Psoas muscle (tissue), 8 donors: ENCODE measurements around the gene BRD3. TPM values are rescaled to one million over a fixed set of nuclear protein-coding genes. Genes with fewer than 3 reads are reported as not detected.

Experiments used
- ATAC-seq, 4 donors: fragments of 200-7000 bp; cut with Tn5 transposase; one replicate each; pipeline ENCODE4 v1.9.1; 2020; ENCODE audit warnings: moderate library complexity in 3 of 4, mild to moderate bottlenecking in 2 of 4
- DNase-seq, 2 donors: peaks; one replicate each; pipeline ENCODE4 v3.0.0-alpha.2; 2020
- H3K27ac ChIP-seq: fragments of 200-600 bp; one replicate; pipeline ENCODE4 v1.8.0; 2022
- H3K27me3 ChIP-seq, 3 donors: fragments of 200-600 bp in 1 of 3; one replicate each; pipeline versions ENCODE4 v1.6.1 to v1.8.0; 2013 to 2022; ENCODE audit warnings: low read length in 2 of 3, mild to moderate bottlenecking in 2 of 3, moderate library complexity in 1 of 3; ENCODE audit not compliant: insufficient read depth in 3 of 3
- H3K36me3 ChIP-seq, 2 donors: fragments of 200-600 bp in 1 of 2; one replicate each; pipeline versions ENCODE4 v1.6.1 to v1.8.0; 2013 to 2022; ENCODE audit warnings: low read depth in 1 of 2, mild to moderate bottlenecking in 1 of 2, moderate library complexity in 1 of 2; ENCODE audit not compliant: insufficient read depth in 1 of 2
- H3K4me1 ChIP-seq: fragments of 200-600 bp; one replicate; pipeline ENCODE4 v1.8.0; 2022
- H3K4me3 ChIP-seq: fragments of 200-600 bp; one replicate; pipeline ENCODE4 v1.8.0; 2022; ENCODE audit warnings: mild to moderate bottlenecking
- H3K9me3 ChIP-seq: fragments of 200-600 bp; one replicate; pipeline ENCODE4 v1.8.0; 2022
- CTCF ChIP-seq: fragments of 200-600 bp; IDR thresholded peaks from one replicate; pipeline ENCODE4 v1.8.0; 2022; ENCODE audit warnings: antibody characterized with exemption
- WGBS, 3 donors: extraction: QIAGEN DNeasy Blood & Tissue Kit; methylation state at CpG; one replicate each; pipeline versions ENCODE4 v1.1.6 to v1.1.7; 2013; 5-methylcytosine and 5-hydroxymethylcytosine counted together
- intact Hi-C, 2 donors: fragments of 100-400 bp; cut with DNase I; formaldehyde crosslinking; loops; one replicate each; pipeline versions ENCODE4 v1.11.0 to v1.14.2; 2022
- polyA plus RNA-seq, 3 donors: library from polyadenylated mRNA; stranded (reverse); fragments of 200-250 nt; gene quantifications; one replicate each; pipeline ENCODE4 v1.2.3, GENCODE V29; 2013
- total RNA-seq, 4 donors: library from RNA; stranded (reverse); fragmentation: NEBNext Ultra II Directional in 2 of 4; extraction: Animal tissue kit (Norgen Biotek cat#: 25700) in 2 of 4; gene quantifications; one replicate each; pipeline versions ENCODE4 v1.2.1 to v1.2.4, GENCODE V29; 2021 to 2023
- donor health status: healthy with polysubstance abuse.
- donor health status: DM: no; HTN: no; CAD: no; lungs with moderate emphysema.
- donor health status: Bipolar disorder and iron deficiency.
- donor health status: healthy.
- donor health status: DM: yes; HTN: yes; CAD: no.
- donor health status: DM: no; HTN: no; CAD: no.
- donor health status: DM: no; HTN: no; CAD: no.
- donor health status: DM: yes; HTN: yes; CAD: no.

BRD3 gene
- total and polyA plus RNA-seq, 7 donors: 7.5 to 28.2 (median 21.7) TPM

- Histone ChIP-seq H3K27me3 (peaks cover 0 to 65% (median 6%) of the 10 kb centered on the region in 3 donors), H3K4me3 (peak overlapping the region; percentile 64), H3K9me3 (no peaks in the 10 kb centered on the region), H3K36me3 (no peaks in the 10 kb centered on the region), H3K27ac (peak overlapping the region; percentile 63), H3K4me1 (peaks cover 4% of the 10 kb centered on the region)
- ATAC-seq (peak; percentile 52 to 83 (median 74)), DNase-seq (peak; percentile 88 to 89)
- WGBS, 3 donors: 0 to 3% (median 1%) methylated on average over 51 to 74 of the region's 74 CpGs
- TF ChIP-seq CTCF: peak; percentile 11
- intact Hi-C loops: loop anchor here in 1 of 2 donors (5.0 kb wide), 1 partner anchor 109 kb away; no protein-coding TSS in a partner anchor
Measured at GRCh38 chr9:133992780-133993634, 74.8 kb downstream of the BRD3 start.

GRCh38 chr9:133991964-133992779, 75.7 kb downstream of the BRD3 start, which contains the start of gene VAV2:
Gene VAV2 (minus strand): TSS chr9:133992324. CDS start chr9:133992278, 46 bp downstream.
- Histone ChIP-seq H3K27ac (peak within 1 kb of the TSS; percentile 63), H3K27me3 (peaks cover 0 to 65% (median 8%) of the 10 kb centered on the region in 3 donors), H3K4me1 (peaks cover 4% of the 10 kb centered on the region), H3K36me3 (no peaks in the 10 kb centered on the region), H3K4me3 (peak within 1 kb of the TSS; percentile 64), H3K9me3 (no peaks in the 10 kb centered on the region)
- no peak for TF ChIP-seq CTCF
- DNase-seq (peak; percentile 70 to 72), ATAC-seq (peak in 1 of 4 donors; percentile 16)
- 0% methylated on average over 48 to 123 of the region's 124 CpGs for WGBS, 3 donors
- intact Hi-C loops: loop anchor here in 1 of 2 donors (5.0 kb wide), 1 partner anchor 110 kb away; no protein-coding TSS in a partner anchor

GRCh38 chr9:133991214-133991921, 76.5 kb downstream of the BRD3 start:
- H3K27me3 ChIP-seq: peaks cover 0 to 57% (median 8%) of the 10 kb centered on the region in 3 donors
- ATAC-seq (no peak), DNase-seq (peak; percentile 55 to 56)
- intact Hi-C loops: loop anchor here in 1 of 2 donors (5.0 kb wide), 1 partner anchor 111 kb away; no protein-coding TSS in a partner anchor
- no peaks in the 10 kb centered on the region for H3K9me3 ChIP-seq
- peaks cover 4% of the 10 kb centered on the region for H3K4me1 ChIP-seq
- 1 to 6% (median 4%) methylated on average over 40 to 82 of the region's 82 CpGs for WGBS, 3 donors
- H3K4me3 ChIP-seq: peak overlapping the region; percentile 64
- no peaks in the 10 kb centered on the region for H3K36me3 ChIP-seq
- no peak overlapping the region for H3K27ac ChIP-seq
- TF ChIP-seq CTCF: no peak
